Karpas-422 (cell line): Measurements from ENCODE around the gene PTPN14. TPM values are rescaled to one million over a fixed set of nuclear protein-coding genes. Genes with fewer than 3 reads are reported as not detected.

Source experiments
- DNase-seq: peaks from one replicate; pipeline ENCODE4 v3.0.0-alpha.2; 2015
- H2AFZ ChIP-seq: fragments of 200-600 bp; sonication (generic); 2 replicates; pipeline ENCODE4 v1.6.1; 2014; ENCODE audit warnings: antibody characterized with exemption, low read length, mixed read lengths
- H3K27ac ChIP-seq: fragments of 200-600 bp; sonication (generic); 2 replicates; pipeline ENCODE4 v1.5.1; 2014; ENCODE audit warnings: mild to moderate bottlenecking, low read length, moderate library complexity
- H3K27me3 ChIP-seq: fragments of 200-600 bp; sonication (generic); 2 replicates; pipeline ENCODE4 v1.6.1; 2014; ENCODE audit warnings: low read length, mixed read lengths
- H3K36me3 ChIP-seq: fragments of 200-600 bp; sonication (generic); 2 replicates; pipeline ENCODE4 v1.6.1; 2014; ENCODE audit warnings: low read length, mixed read lengths; ENCODE audit not compliant: insufficient read depth
- H3K4me1 ChIP-seq: fragments of 200-600 bp; sonication (generic); 2 replicates; pipeline ENCODE4 v1.6.1; 2014; ENCODE audit warnings: mild to moderate bottlenecking, low read length, mixed read lengths
- H3K4me2 ChIP-seq: fragments of 200-600 bp; sonication (generic); 2 replicates; pipeline ENCODE4 v1.6.1; 2014; ENCODE audit warnings: low read length, low read depth, mild to moderate bottlenecking; ENCODE audit not compliant: poor library complexity, severe bottlenecking
- H3K4me3 ChIP-seq: fragments of 200-600 bp; sonication (generic); 2 replicates; pipeline ENCODE4 v1.5.1; 2014; ENCODE audit warnings: mild to moderate bottlenecking, antibody characterized with exemption, low read length, mixed read lengths
- H3K79me2 ChIP-seq: fragments of 200-600 bp; sonication (generic); 2 replicates; pipeline ENCODE4 v1.6.1; 2014; ENCODE audit warnings: mild to moderate bottlenecking, low read length, mixed read lengths
- H3K9ac ChIP-seq: fragments of 200-600 bp; sonication (generic); 2 replicates; pipeline ENCODE4 v1.6.0; 2014; ENCODE audit warnings: low read length
- H3K9me2 ChIP-seq: fragments of 200-600 bp; sonication (generic), shearing (Covaris generic); replicated peaks from 2 replicates; pipeline ENCODE4 v1.6.0; 2014; ENCODE audit warnings: mild to moderate bottlenecking, low read length, moderate library complexity; ENCODE audit not compliant: insufficient read depth
- H3K9me3 ChIP-seq: fragments of 300-700, 200-600 bp; sonication (generic); 2 replicates; pipeline ENCODE4 v1.6.1; 2014; ENCODE audit warnings: low read length, mixed read lengths
- H4K20me1 ChIP-seq: fragments of 200-600 bp; sonication (generic); 2 replicates; pipeline ENCODE4 v1.6.1; 2014; ENCODE audit warnings: mild to moderate bottlenecking, antibody characterized with exemption, low read length, low read depth; ENCODE audit not compliant: insufficient read depth
- total RNA-seq: library from RNA; depleted of rRNA; stranded (reverse); fragments of >200 nt; shearing (Covaris generic); gene quantifications from 2 replicates; pipeline ENCODE4 v1.2.3, GENCODE V29; 2014; ENCODE audit warnings: low replicate concordance

Gene PTPN14
- total RNA-seq, 1 experiment from 2014 or later = 0.56 TPM

- Histone ChIP-seq H3K27me3 (no peaks in the 10 kb centered on the region), H3K36me3 (no peaks in the 10 kb centered on the region), H3K9ac (no peak overlapping the region), H2AFZ (no peak overlapping the region), H3K4me2 (no peak overlapping the region), H3K27ac (no peak overlapping the region), H3K9me3 (no peaks in the 10 kb centered on the region; the same call in 1 of the 2 replicates), H3K4me3 (no peak overlapping the region), H3K9me2 (no peaks in the 10 kb centered on the region; the same call in 1 of the 2 replicates), H4K20me1 (no peaks in the 10 kb centered on the region), H3K79me2 (no peaks in the 10 kb centered on the region), H3K4me1 (peaks cover under 1% of the 10 kb centered on the region)
- DNase-seq = no peak
These were observed 22.2 kb upstream of the PTPN14 start for GRCh38 chr1:214573386-214574318.

- H3K9me3 ChIP-seq = no peaks in the 10 kb centered on the region; the same call in 1 of the 2 replicates
- H4K20me1 ChIP-seq = no peaks in the 10 kb centered on the region
- no peaks in the 10 kb centered on the region for H3K79me2 ChIP-seq
- H3K4me1 ChIP-seq = no peaks in the 10 kb centered on the region; the same call in 1 of the 2 replicates
- H3K9me2 ChIP-seq = no peaks in the 10 kb centered on the region; the same call in 1 of the 2 replicates
- no peak for DNase-seq
- no peak overlapping the region for H3K4me2 ChIP-seq
- no peaks in the 10 kb centered on the region for H3K27me3 ChIP-seq
- no peaks in the 10 kb centered on the region for H3K36me3 ChIP-seq
- H3K9ac ChIP-seq = no peak overlapping the region
- no peak overlapping the region for H3K4me3 ChIP-seq
- H3K27ac ChIP-seq = no peak overlapping the region
- H2AFZ ChIP-seq = no peak overlapping the region; the same call in 1 of the 2 replicates
These were observed 19.9 kb upstream of the PTPN14 start for GRCh38 chr1:214571281-214571680.

- no peak overlapping the region for H2AFZ ChIP-seq
- no peaks in the 10 kb centered on the region for H3K27me3 ChIP-seq
- no peaks in the 10 kb centered on the region for H3K9me3 ChIP-seq
- no peaks in the 10 kb centered on the region for H4K20me1 ChIP-seq
- no peaks in the 10 kb centered on the region for H3K36me3 ChIP-seq
- no peak overlapping the region for H3K9ac ChIP-seq
- H3K27ac ChIP-seq = no peak overlapping the region
- H3K9me2 ChIP-seq = no peaks in the 10 kb centered on the region; the same call in 1 of the 2 replicates
- no peak overlapping the region for H3K4me3 ChIP-seq
- no peak overlapping the region for H3K4me2 ChIP-seq
- no peaks in the 10 kb centered on the region; the same call in 1 of the 2 replicates for H3K4me1 ChIP-seq
- DNase-seq = no peak
- H3K79me2 ChIP-seq = no peaks in the 10 kb centered on the region
These were observed 19.0 kb upstream of the PTPN14 start for GRCh38 chr1:214570442-214570841.

- no peak overlapping the region for H3K27ac ChIP-seq
- no peaks in the 10 kb centered on the region for H3K27me3 ChIP-seq
- H3K4me2 ChIP-seq = no peak overlapping the region
- no peaks in the 10 kb centered on the region for H3K36me3 ChIP-seq
- H3K4me1 ChIP-seq = no peaks in the 10 kb centered on the region; the same call in 1 of the 2 replicates
- H3K9me3 ChIP-seq = no peaks in the 10 kb centered on the region
- H2AFZ ChIP-seq = no peak overlapping the region
- H3K4me3 ChIP-seq = no peak overlapping the region
- no peak overlapping the region for H3K9ac ChIP-seq
- no peaks in the 10 kb centered on the region; the same call in 1 of the 2 replicates for H3K9me2 ChIP-seq
- no peak for DNase-seq
- H4K20me1 ChIP-seq = no peaks in the 10 kb centered on the region
- no peaks in the 10 kb centered on the region for H3K79me2 ChIP-seq
These were observed 18.1 kb upstream of the PTPN14 start for GRCh38 chr1:214569357-214570004.

- Histone ChIP-seq H3K27ac (no peak overlapping the region), H4K20me1 (no peaks in the 10 kb centered on the region), H3K4me2 (no peak overlapping the region), H3K4me1 (no peaks in the 10 kb centered on the region; the same call in 1 of the 2 replicates), H3K27me3 (no peaks in the 10 kb centered on the region), H3K9ac (no peak overlapping the region), H2AFZ (no peak overlapping the region), H3K9me2 (no peaks in the 10 kb centered on the region; the same call in 1 of the 2 replicates), H3K79me2 (no peaks in the 10 kb centered on the region), H3K9me3 (no peaks in the 10 kb centered on the region), H3K36me3 (no peaks in the 10 kb centered on the region), H3K4me3 (no peak overlapping the region)
- DNase-seq = no peak
These were observed 16.9 kb upstream of the PTPN14 start for GRCh38 chr1:214568328-214568727.

- Histone ChIP-seq H2AFZ (no peak overlapping the region), H3K79me2 (no peaks in the 10 kb centered on the region), H3K9ac (no peak overlapping the region), H3K36me3 (no peaks in the 10 kb centered on the region), H3K4me3 (no peak overlapping the region), H3K9me2 (no peaks in the 10 kb centered on the region; the same call in 1 of the 2 replicates), H3K27ac (no peak overlapping the region), H3K27me3 (no peaks in the 10 kb centered on the region), H3K4me2 (no peak overlapping the region), H4K20me1 (no peaks in the 10 kb centered on the region), H3K4me1 (no peaks in the 10 kb centered on the region; the same call in 1 of the 2 replicates), H3K9me3 (no peaks in the 10 kb centered on the region)
- DNase-seq = no peak
These were observed 16.1 kb upstream of the PTPN14 start for GRCh38 chr1:214567481-214567980.

- no peaks in the 10 kb centered on the region for H4K20me1 ChIP-seq
- no peak overlapping the region for H3K4me2 ChIP-seq
- no peaks in the 10 kb centered on the region for H3K9me3 ChIP-seq
- H3K79me2 ChIP-seq = no peaks in the 10 kb centered on the region
- H2AFZ ChIP-seq = no peak overlapping the region
- H3K9ac ChIP-seq = no peak overlapping the region
- H3K9me2 ChIP-seq = no peaks in the 10 kb centered on the region; the same call in 1 of the 2 replicates
- DNase-seq = no peak
- H3K27me3 ChIP-seq = no peaks in the 10 kb centered on the region
- H3K4me3 ChIP-seq = no peak overlapping the region
- H3K27ac ChIP-seq = no peak overlapping the region
- no peaks in the 10 kb centered on the region for H3K36me3 ChIP-seq
- H3K4me1 ChIP-seq = no peaks in the 10 kb centered on the region; the same call in 1 of the 2 replicates
These were observed 15.0 kb upstream of the PTPN14 start for GRCh38 chr1:214566158-214567104.
